ENCODE data around the gene SLC25A5. TPM values are rescaled to one million over a fixed set of nuclear protein-coding genes. Genes with fewer than 3 reads are reported as not detected.

SLC25A5 gene
- total and polyA plus RNA-seq, 2 experiments from 2014 or later, result 348 to 451 TPM

DNA sequence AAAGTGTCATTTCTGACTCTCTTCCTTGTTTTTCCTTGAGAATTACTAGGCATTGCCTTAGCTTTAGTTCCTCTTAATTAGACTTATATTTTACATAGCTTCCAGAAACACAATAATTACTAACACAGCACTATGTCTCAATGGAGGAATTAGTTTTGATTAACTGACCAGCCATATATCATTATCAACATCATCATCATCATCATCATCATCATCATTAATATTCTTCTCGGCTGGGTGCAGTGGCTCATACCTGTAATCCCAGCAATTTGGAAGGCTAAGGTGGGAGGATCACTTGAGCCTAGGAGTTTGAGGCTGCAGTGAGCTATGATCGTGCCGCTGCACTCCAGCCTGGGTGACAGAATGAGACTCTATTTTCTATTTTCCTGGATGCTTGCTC is 2.7 kb upstream of the SLC25A5 start:
- Histone ChIP-seq H3F3A (replicated peaks; ENCODE audit: low read depth) (0 out of 2 replicates have a peak, but pooled peaks cover under 1% of the 10 kb centered on the region), H3K9me2 (ENCODE audit: insufficient read depth) (no peaks in the 10 kb centered on the region), H3K4me1 (ENCODE audit: insufficient read depth) (no peaks in the 10 kb centered on the region), H3K79me2 (replicated peaks; ENCODE audit: insufficient read depth) (0 out of 2 replicates have a peak, but pooled peaks cover 4% of the 10 kb centered on the region), H3K4me3 (no peak overlapping the region), H4K20me1 (replicated peaks; ENCODE audit: insufficient read depth) (no peaks in the 10 kb centered on the region), H3K27me3 (ENCODE audit: insufficient read depth) (no peaks in the 10 kb centered on the region), H2AFZ (no peak overlapping the region), H3K4me2 (no peak overlapping the region), H3K36me3 (ENCODE audit: insufficient read depth) (peaks cover 3% of the 10 kb centered on the region), H3K27ac (ENCODE audit: low read depth) (no peak overlapping the region)
- Mint-ChIP-seq H3K9me3 (no peaks in the 10 kb centered on the region), H3K27ac (no peak overlapping the region), H3K4me1 (peaks cover 7% of the 10 kb centered on the region; the same call in 2 of the 3 replicates), H3K36me3 (ENCODE audit: low read depth) (peaks cover 15% of the 10 kb centered on the region), H3K27me3 (ENCODE audit: insufficient read depth, low read depth, poor library complexity) (peaks cover 8% of the 10 kb centered on the region), H3K4me3 (no peak overlapping the region)
- ATAC-seq, result no peak
- no peak for TF ChIP-seq NANOG (IDR thresholded peaks at IDR 0.05; ENCODE audit: borderline replicate concordance)
- no peak for TF ChIP-seq ZNF331 (CRISPR knock-in tag; IDR thresholded peaks at IDR 0.05; ENCODE audit: low read depth)
- TF ChIP-seq STAT1 (IDR thresholded peaks at IDR 0.05; ENCODE audit: unreplicated experiment), result no peak
- no peak for TF ChIP-seq CREB1 (CRISPR knock-in tag; IDR thresholded peaks at IDR 0.05; ENCODE audit: low read depth)
- TF ChIP-seq, protein P1, sequence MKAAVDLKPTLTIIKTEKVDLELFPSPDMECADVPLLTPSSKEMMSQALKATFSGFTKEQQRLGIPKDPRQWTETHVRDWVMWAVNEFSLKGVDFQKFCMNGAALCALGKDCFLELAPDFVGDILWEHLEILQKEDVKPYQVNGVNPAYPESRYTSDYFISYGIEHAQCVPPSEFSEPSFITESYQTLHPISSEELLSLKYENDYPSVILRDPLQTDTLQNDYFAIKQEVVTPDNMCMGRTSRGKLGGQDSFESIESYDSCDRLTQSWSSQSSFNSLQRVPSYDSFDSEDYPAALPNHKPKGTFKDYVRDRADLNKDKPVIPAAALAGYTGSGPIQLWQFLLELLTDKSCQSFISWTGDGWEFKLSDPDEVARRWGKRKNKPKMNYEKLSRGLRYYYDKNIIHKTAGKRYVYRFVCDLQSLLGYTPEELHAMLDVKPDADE (IDR thresholded peaks at IDR 0.05), result no peak
- TF ChIP-seq EZH2phosphoT487 (IDR thresholded peaks at IDR 0.05; ENCODE audit: unreplicated experiment), result no peak
- no peak for DNase-seq (ENCODE audit: low spot score)

GRCh38 chrX:119466970-119467369 is 1.3 kb upstream of the SLC25A5 start:
- Histone ChIP-seq H3K27ac (ENCODE audit: low read depth) (no peak overlapping the region), H4K20me1 (replicated peaks; ENCODE audit: insufficient read depth) (no peaks in the 10 kb centered on the region)
- no peak for DNase-seq (ENCODE audit: low spot score)
- TF ChIP-seq, protein P2, sequence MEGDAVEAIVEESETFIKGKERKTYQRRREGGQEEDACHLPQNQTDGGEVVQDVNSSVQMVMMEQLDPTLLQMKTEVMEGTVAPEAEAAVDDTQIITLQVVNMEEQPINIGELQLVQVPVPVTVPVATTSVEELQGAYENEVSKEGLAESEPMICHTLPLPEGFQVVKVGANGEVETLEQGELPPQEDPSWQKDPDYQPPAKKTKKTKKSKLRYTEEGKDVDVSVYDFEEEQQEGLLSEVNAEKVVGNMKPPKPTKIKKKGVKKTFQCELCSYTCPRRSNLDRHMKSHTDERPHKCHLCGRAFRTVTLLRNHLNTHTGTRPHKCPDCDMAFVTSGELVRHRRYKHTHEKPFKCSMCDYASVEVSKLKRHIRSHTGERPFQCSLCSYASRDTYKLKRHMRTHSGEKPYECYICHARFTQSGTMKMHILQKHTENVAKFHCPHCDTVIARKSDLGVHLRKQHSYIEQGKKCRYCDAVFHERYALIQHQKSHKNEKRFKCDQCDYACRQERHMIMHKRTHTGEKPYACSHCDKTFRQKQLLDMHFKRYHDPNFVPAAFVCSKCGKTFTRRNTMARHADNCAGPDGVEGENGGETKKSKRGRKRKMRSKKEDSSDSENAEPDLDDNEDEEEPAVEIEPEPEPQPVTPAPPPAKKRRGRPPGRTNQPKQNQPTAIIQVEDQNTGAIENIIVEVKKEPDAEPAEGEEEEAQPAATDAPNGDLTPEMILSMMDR (conservative IDR thresholded peaks at IDR 0.05; ENCODE audit: low read depth in 2 of 2), result no peak
- TF ChIP-seq, protein P1 (IDR thresholded peaks at IDR 0.05), result no peak
- TF ChIP-seq POLR2AphosphoS5 (IDR thresholded peaks at IDR 0.05; ENCODE audit: low read depth), result no peak
- no peak for TF ChIP-seq REST (IDR thresholded peaks at IDR 0.05; ENCODE audit: unreplicated experiment)
- no peak for TF ChIP-seq ZNF331 (CRISPR knock-in tag; IDR thresholded peaks at IDR 0.05; ENCODE audit: low read depth)
- no peak for TF ChIP-seq NANOG (IDR thresholded peaks at IDR 0.05; ENCODE audit: borderline replicate concordance)
- TF ChIP-seq STAT1 (IDR thresholded peaks at IDR 0.05; ENCODE audit: unreplicated experiment), result no peak
- TF ChIP-seq EZH2phosphoT487 (IDR thresholded peaks at IDR 0.05; ENCODE audit: unreplicated experiment), result no peak
- no peak for TF ChIP-seq EZH2 (IDR thresholded peaks at IDR 0.05; ENCODE audit: low read depth, unreplicated experiment)
- TF ChIP-seq JUNB (IDR thresholded peaks at IDR 0.05; ENCODE audit: unreplicated experiment), result no peak

More at GRCh38 chrX:119466970-119467369, 1.3 kb upstream of the SLC25A5 start:
- H3K4me3 ChIP-seq, result no peak overlapping the region
- no peak overlapping the region for H2AFZ ChIP-seq
- ATAC-seq, result no peak
- Mint-ChIP-seq H3K27me3 (ENCODE audit: insufficient read depth, low read depth, poor library complexity) (peaks cover 10% of the 10 kb centered on the region), H3K27ac (no peak overlapping the region), H3K36me3 (ENCODE audit: low read depth) (peaks cover 28% of the 10 kb centered on the region), H3K9me3 (no peaks in the 10 kb centered on the region), H3K4me3 (no peak overlapping the region; the same call in 2 of the 3 replicates), H3K4me1 (peaks cover 7% of the 10 kb centered on the region; the same call in 2 of the 3 replicates)
- no peaks in the 10 kb centered on the region for H3K27me3 ChIP-seq (ENCODE audit: insufficient read depth)
- peaks cover 13% of the 10 kb centered on the region for H3K36me3 ChIP-seq (ENCODE audit: insufficient read depth)
- H3K9me2 ChIP-seq (ENCODE audit: insufficient read depth), result no peaks in the 10 kb centered on the region
- 0 out of 2 replicates have a peak, but pooled peaks cover 4% of the 10 kb centered on the region for H3K79me2 ChIP-seq (replicated peaks; ENCODE audit: insufficient read depth)
- no peaks in the 10 kb centered on the region for H3K4me1 ChIP-seq (ENCODE audit: insufficient read depth)
- no peak overlapping the region for H3K4me2 ChIP-seq
- 0 out of 2 replicates have a peak, but pooled peaks cover 3% of the 10 kb centered on the region for H3F3A ChIP-seq (replicated peaks; ENCODE audit: low read depth)
